Mucosa of descending colon (tissue), 3 donors: Measurements from ENCODE around the gene SCAF11. TPM values are rescaled to one million over a fixed set of nuclear protein-coding genes. Genes with fewer than 3 reads are reported as not detected.
A peak's percentile ranks its signal among the peaks of the same experiment; 100 is the strongest.

Experiments
- ATAC-seq: fragments of 200-7000 bp; cut with Tn5 transposase; one replicate; pipeline ENCODE4 v1.9.1; 2020; ENCODE audit warnings: mild to moderate bottlenecking, moderate library complexity
- DNase-seq, 3 donors: peaks; one replicate each; pipeline ENCODE4 v3.0.0-alpha.2; 2020
- H3K36me3 ChIP-seq: fragments of 200-600 bp; one replicate; pipeline ENCODE4 v1.8.0; 2021; ENCODE audit warnings: low read depth, mild to moderate bottlenecking
- H3K4me1 ChIP-seq: fragments of 200-600 bp; one replicate; pipeline ENCODE4 v1.8.0; 2021; ENCODE audit warnings: low read depth, mild to moderate bottlenecking
- H3K4me3 ChIP-seq: fragments of 200-600 bp; one replicate; pipeline ENCODE4 v1.8.0; 2021; ENCODE audit warnings: mild to moderate bottlenecking
- H3K9me3 ChIP-seq: fragments of 200-600 bp; one replicate; pipeline ENCODE4 v1.8.0; 2021; ENCODE audit warnings: mild to moderate bottlenecking
- CTCF ChIP-seq: fragments of 200-600 bp; IDR thresholded peaks from one replicate; pipeline ENCODE4 v1.8.0; 2022; ENCODE audit warnings: antibody characterized with exemption, mild to moderate bottlenecking
- intact Hi-C, 2 donors: fragments of 100-400 bp; cut with DNase I in 1 of 2; cut with micrococcal nuclease in 1 of 2; formaldehyde crosslinking; loops; one replicate each; pipeline versions ENCODE4 v1.11.0 to v1.11.1; 2022; cut with DNase I, micrococcal nuclease
- total RNA-seq, 3 donors: library from RNA; stranded (reverse); fragmentation: NEBNext Ultra II Directional in 2 of 3; extraction: Animal tissue kit (Norgen Biotek cat#: 25700) in 2 of 3; gene quantifications; one replicate each; pipeline versions ENCODE4 v1.2.1 to v1.2.4, GENCODE V29; 2021 to 2023
- donor health status: DM: no; HTN: no; CAD: no; lungs with moderate emphysema.
- donor health status: DM: no; HTN: no; CAD: no.
- donor health status: DM: no; HTN: yes; CAD: no.

The SCAF11 gene
- total RNA-seq, 3 donors from 2014 or later: 107 to 131 (median 122) TPM

GRCh38 chr12:45878630-45879255, 111.6 kb downstream of the SCAF11 start:
- intact Hi-C loops: no loop called here
- TF ChIP-seq CTCF: no peak
- no peak overlapping the region for H3K4me3 ChIP-seq

GRCh38 chr12:45877069-45877468, 113.3 kb downstream of the SCAF11 start:
- TF ChIP-seq CTCF: no peak
- no peak overlapping the region for H3K4me3 ChIP-seq
- no peaks in the 10 kb centered on the region for H3K4me1 ChIP-seq
- H3K9me3 ChIP-seq: no peaks in the 10 kb centered on the region
- no peaks in the 10 kb centered on the region for H3K36me3 ChIP-seq
- intact Hi-C loops: no loop called here
- ATAC-seq (no peak), DNase-seq (no peak)

More at GRCh38 chr12:45878630-45879255, 111.6 kb downstream of the SCAF11 start:
- ATAC-seq: peak; percentile 51
- Histone ChIP-seq H3K4me1 (no peaks in the 10 kb centered on the region), H3K36me3 (no peaks in the 10 kb centered on the region), H3K9me3 (no peaks in the 10 kb centered on the region)
- DNase-seq: no peak

- Histone ChIP-seq H3K4me3 (no peak overlapping the region), H3K9me3 (no peaks in the 10 kb centered on the region), H3K4me1 (no peaks in the 10 kb centered on the region), H3K36me3 (no peaks in the 10 kb centered on the region)
- no peak for ATAC-seq
- intact Hi-C loops: no loop called here
- TF ChIP-seq CTCF: no peak
- DNase-seq: no peak
Measured at GRCh38 chr12:45872446-45872845, 117.9 kb downstream of the SCAF11 start.
